ENCODE measurements around the gene ANKRD11.
A peak's percentile ranks its signal among the peaks of the same experiment; 100 is the strongest.

The ANKRD11 gene

DNA sequence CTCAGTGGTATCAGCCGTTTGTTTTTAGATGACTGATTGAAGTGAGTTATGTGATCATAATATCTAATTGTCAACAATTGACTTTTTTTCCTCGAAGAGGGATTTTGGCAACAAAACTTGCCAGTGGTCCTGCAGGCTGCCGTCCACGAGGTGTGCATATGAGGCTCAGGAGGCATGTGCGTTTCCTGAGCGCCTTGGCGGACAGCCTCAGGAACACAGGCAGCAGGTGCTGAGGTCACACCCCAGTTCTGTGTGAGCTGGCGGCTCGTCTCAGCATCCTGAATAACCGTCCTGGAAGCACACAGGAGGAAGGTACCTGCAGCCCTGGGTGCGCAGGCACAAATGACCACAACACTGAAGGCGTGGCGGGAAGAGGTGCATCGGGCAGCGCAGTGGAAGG, 29.5 kb upstream of the ANKRD11 start:
- TF ChIP-seq POLR2A (IDR thresholded peaks at IDR 0.05; ENCODE audit: low read length) (no peak), GATA1 (IDR thresholded peaks at IDR 0.05; ENCODE audit: low read depth, low read length) (no peak)

DNA sequence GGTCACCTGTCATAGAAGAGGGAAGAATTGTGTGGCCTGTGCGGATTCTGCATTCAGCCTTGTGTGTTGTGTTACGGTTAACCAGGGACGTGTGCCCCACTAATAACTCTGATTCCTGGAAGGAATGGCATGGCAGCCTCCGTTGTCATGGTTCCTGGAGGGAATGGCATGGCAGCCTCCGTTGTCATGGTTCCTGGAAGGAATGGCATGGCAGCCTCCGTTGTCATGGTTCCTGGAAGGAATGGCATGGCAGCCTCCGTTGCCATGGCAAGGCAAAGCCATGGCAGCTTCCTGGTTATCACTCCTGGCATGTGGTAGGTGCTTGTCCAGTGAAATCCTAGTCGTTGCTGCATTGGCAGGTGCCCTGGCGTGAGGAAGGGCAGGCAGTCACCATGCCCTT, 26.8 kb upstream of the ANKRD11 start:
- TF ChIP-seq POLR2A (IDR thresholded peaks at IDR 0.05; ENCODE audit: low read length) (no peak), GATA1 (IDR thresholded peaks at IDR 0.05; ENCODE audit: low read depth, low read length) (no peak)
- no peak for DNase-seq

More for the DNA sequence above, 29.5 kb upstream of the ANKRD11 start:
- no peak for DNase-seq

DNA sequence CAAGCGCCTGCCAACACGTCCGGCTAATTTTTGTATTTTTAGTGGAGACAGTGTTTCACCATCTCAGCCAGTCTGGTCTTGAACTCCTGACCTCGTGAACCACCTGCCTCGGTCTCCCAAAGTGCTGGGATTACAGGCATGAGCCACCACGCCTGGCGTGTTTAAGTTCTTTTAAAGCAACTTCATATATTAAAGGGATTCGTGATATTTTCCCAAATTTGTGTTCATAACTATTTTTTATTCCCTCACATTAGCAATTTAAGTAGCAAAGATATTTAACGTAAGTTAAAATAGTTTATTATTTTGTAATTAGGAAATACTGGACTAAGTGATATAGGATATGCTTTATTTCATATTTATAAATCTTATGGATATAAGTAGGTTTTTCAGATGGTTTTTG, 22.1 kb upstream of the ANKRD11 start:
- TF ChIP-seq GATA1 (IDR thresholded peaks at IDR 0.05; ENCODE audit: low read depth, low read length), result no peak
- no peak for TF ChIP-seq POLR2A (IDR thresholded peaks at IDR 0.05; ENCODE audit: low read length)

DNA sequence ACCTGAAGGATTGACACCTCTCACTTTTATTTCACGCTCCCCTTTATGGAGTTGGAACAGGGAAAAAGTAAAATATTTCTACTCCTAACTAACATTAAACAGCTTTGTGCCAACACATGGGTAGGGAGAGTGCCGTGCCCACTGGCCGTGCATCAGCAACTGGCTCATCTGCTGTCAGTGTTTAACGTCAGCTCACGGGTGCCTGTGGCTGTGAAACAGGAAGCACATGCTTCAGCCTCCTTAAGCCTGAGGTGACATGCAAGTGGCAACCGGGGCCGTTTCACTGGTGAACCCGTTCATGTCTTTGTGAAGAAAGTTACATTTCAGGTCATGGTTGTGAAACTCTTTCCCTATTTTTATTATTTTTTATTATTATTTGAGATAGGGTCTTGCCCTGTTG, 21.0 kb upstream of the ANKRD11 start:
- TF ChIP-seq GATA1 (IDR thresholded peaks at IDR 0.05; ENCODE audit: low read depth, low read length), result no peak
- no peak for TF ChIP-seq POLR2A (IDR thresholded peaks at IDR 0.05; ENCODE audit: low read length)
- no peak for DNase-seq

More for the DNA sequence above, 22.1 kb upstream of the ANKRD11 start:
- no peak for DNase-seq

DNA sequence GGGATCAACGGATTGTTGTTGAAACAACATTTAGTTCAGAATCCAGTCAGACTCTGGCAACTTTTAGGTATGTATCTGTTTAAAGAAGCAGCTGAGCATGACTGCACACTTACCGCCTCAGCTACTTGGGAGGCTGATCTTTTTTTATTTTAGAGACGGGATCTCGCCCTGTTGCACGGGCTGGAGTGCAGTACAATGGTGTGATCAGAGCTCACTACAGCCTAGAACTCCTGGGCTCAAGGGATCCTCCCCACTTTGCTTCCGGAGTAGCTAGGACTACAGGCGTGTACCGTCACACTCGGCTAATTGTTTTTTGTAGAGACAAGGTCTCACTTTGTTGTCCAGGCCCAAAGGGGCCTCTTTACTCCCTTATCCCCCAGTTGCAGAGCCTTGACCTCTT, 20.2 kb upstream of the ANKRD11 start:
- no peak for TF ChIP-seq GATA1 (IDR thresholded peaks at IDR 0.05; ENCODE audit: low read depth, low read length)
- TF ChIP-seq POLR2A (IDR thresholded peaks at IDR 0.05; ENCODE audit: low read length), result no peak
- DNase-seq, result no peak

DNA sequence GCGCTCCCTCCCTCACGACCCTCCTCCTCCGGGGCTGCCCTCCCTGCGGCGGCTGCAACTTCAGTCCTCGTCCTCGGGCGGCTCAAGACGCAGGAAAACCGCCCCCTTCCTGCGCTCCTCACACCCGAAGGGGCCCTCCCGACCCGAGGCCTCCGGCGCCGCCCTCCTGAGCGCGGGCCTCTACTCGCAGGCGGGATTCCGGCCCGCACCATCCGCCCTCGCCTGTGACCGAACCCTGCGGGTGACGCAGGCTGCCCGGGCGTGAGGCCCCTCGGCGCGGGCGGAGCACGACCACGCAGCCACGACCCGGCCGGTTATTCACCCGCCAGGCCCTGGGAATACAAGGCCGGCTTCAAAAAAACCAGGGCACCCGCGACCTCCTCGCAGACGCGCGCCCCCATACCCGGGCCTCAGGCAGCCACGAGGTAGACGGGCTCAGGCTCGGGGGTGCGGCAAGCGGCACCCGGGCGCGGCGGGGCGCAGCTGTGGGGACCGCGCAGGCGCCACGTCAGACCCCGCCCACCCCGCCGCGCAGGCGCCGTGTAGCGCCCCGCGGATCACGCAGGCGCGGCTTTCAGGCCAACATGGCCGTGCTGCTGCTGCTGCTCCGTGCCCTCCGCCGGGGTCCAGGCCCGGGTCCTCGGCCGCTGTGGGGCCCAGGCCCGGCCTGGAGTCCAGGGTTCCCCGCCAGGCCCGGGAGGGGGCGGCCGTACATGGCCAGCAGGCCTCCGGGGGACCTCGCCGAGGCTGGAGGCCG, 17.7 kb upstream of the ANKRD11 start, which contains the start of gene SPG7:
Gene SPG7 (plus strand): TSS at position 570 of the 757 bp plus-strand sequence. CDS start 15 bp downstream, at position 585.
- TF ChIP-seq POLR2A (IDR thresholded peaks at IDR 0.05; ENCODE audit: low read length) (peak; percentile 77), GATA1 (IDR thresholded peaks at IDR 0.05; ENCODE audit: low read depth, low read length) (no peak)
- peak; percentile 93 to 96 for DNase-seq

DNA sequence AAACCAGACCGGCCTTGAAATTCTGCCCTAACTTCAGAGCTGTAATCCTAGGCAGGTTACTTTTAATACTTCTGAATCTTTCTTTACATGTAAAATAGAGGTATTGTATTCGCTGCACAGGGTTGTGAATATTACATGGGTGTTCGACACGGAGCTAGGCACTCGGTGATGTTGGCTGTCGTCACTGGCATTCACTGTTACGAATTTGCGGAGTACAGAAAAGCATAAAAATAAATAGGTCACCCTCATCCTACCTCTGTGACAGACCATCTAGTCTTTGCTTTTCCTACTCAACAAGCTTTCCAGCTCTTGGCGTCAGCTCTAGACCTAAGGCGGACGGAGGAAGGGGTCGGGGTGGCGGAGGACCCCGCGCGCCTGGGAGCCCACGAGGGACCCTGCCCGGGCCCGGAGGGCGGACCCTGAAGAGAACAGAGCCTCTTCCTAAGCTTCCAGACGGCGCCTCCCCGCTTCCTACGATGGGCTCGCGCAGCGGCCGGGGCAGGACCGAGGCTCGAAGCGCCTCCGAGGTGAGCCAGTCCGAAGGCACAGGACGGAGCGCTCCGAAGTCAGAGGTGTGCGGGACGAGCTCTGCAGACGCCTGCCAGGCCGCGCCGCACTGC, 17.0 kb upstream of the ANKRD11 start:
- TF ChIP-seq GATA1 (IDR thresholded peaks at IDR 0.05; ENCODE audit: low read depth, low read length) (no peak), POLR2A (IDR thresholded peaks at IDR 0.05; ENCODE audit: low read length) (no peak)
- DNase-seq, result peak; percentile 58 to 65

DNA sequence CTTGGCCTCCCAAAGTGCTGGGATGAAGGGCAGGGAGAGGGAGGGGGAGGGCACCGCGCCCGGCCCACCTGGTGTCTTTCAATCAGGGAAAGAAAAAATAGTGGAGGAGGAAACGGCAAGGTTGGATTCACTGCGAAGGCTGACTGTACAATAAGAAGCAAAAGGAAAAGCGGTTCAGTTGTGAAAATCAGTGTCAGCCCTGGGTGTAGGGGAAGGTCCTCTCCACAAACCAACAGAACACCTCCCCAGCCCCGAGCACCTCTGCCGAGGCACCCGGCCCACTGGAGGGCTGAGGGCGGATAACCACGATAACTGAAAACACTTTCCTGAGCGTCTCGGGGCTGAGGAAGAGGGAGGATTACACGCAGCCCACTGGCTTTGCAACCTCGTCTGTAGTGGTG, 16.4 kb upstream of the ANKRD11 start:
- TF ChIP-seq GATA1 (IDR thresholded peaks at IDR 0.05; ENCODE audit: low read depth, low read length) (no peak), POLR2A (IDR thresholded peaks at IDR 0.05; ENCODE audit: low read length) (no peak)
- peak in 1 of 2 experiments; percentile 65 for DNase-seq

DNA sequence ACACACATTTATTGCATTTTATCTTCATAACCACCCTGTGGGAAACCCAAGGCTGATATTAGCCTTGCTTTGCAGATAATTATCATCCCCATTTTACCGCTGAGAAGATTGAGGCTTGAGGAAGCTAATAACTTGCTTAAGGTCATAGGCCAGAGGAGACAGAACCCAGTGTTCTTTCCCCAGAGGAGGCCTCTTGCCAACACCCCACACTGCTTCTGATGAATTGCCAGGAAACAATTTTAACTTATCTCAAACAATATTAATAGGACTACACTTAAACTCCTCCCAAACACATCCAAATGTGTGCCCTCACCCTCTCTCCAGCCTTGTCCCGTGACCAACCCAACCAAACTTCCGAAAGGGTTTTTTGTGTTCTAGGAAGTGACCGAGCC, 15.7 kb upstream of the ANKRD11 start:
- peak; percentile 42 to 51 for DNase-seq
- no peak for TF ChIP-seq POLR2A (IDR thresholded peaks at IDR 0.05; ENCODE audit: low read length)
- TF ChIP-seq GATA1 (IDR thresholded peaks at IDR 0.05; ENCODE audit: low read depth, low read length), result no peak

DNA sequence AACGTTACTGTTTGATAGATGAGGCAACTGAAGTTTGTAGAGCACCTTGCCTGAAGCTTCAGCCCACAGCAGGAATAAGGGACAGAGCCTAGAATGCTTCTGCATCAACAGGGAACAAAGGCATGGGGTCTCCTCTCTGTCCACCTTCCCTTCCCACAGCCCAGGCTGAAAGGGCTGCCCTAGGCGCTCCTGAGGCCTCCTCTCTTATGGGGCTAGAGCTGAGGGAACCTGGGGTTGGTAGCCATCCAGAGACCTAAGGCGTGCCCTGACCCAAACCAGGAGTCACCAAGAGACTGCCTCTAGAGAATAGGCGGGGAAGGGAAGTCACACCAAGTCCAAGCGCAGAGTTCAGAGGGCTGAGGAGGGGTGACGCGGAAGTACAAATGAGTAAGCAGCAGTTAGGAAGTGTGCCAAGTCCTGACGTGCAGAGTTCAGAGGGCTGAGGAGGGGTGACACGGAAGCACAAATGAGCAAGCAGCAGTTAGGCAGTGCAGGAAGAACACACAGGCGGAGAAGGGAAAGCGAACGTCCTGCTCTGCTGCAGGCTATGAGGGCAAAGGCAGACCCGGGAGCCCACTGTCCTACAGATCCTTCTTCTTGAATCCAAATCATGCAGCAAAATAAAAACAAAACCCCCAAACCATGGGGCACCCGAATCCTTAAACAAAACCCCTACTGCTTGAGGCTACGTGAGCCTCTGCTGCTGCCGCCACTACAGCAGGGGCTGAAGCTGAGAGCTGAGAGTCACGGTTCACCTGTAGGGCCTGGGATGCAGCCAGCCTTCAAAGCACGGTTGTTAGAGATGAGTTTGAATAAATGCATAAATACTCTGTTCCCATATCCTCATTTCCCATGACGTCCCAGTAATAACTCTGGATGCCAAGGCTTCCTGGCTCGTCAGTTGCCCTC, 15.1 kb upstream of the ANKRD11 start:
- peak; percentile 94 to 96 for DNase-seq
- TF ChIP-seq POLR2A (IDR thresholded peaks at IDR 0.05; ENCODE audit: low read length) (peak; percentile 73), GATA1 (IDR thresholded peaks at IDR 0.05; ENCODE audit: low read depth, low read length) (no peak)

DNA sequence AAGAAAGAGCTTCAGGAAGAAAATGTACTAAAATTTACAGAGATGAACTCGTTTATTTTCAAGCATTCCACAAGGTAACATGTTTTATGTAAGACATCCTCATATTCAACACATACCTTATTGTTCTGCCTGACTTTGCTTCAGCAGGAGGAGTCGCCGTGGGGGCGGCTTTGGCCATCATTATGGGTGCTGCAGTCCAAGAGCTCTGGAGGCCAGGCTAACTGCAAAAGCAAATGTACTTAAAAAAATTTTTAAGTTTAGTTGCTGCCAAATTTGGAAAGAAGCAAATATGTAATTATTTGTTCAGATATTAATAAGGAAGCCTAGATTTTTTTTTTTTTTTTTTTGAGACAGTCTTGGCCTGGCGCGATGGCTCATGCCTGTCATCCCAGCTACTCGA, 13.7 kb upstream of the ANKRD11 start:
- TF ChIP-seq GATA1 (IDR thresholded peaks at IDR 0.05; ENCODE audit: low read depth, low read length), result no peak
- TF ChIP-seq POLR2A (IDR thresholded peaks at IDR 0.05; ENCODE audit: low read length), result no peak
- DNase-seq, result no peak

DNA sequence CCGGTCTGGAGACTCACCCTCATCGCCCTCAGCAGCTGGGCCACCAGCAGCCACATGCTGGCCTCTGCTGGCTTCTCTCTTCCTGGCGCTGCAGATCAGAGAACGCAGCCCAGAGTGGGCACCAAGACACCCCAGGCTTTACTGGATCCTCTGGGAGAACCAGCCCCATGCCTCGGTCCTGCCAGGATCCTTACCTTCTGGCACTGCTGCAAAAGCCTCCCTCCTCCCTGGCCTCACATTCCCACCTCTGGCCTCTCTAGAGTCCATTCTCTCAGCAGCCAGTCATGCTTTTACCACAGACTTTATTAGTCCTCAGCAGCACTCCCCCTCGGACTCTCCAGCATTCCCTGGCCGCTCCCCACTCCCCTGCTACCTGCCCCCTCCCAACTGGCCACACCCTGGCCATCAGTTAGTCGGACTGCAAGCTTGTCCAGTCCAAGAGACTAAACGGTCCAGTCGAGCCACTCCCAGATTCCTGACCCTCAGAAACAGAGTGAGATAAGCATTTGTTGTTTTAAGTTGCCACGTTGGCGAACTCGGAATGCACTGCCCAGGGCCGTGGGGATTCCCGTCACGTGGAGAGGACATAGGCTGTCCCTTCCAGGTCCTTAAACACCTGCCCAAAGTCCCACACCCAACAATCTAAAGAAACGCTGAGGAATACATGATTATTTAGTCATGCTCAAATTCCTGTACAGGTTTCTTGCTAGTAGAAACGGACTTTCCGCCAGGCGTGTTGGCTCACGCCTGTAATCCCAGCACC, 11.9 kb upstream of the ANKRD11 start:
- no peak for DNase-seq
- TF ChIP-seq GATA1 (IDR thresholded peaks at IDR 0.05; ENCODE audit: low read depth, low read length), result no peak
- TF ChIP-seq POLR2A (IDR thresholded peaks at IDR 0.05; ENCODE audit: low read length), result no peak

DNA sequence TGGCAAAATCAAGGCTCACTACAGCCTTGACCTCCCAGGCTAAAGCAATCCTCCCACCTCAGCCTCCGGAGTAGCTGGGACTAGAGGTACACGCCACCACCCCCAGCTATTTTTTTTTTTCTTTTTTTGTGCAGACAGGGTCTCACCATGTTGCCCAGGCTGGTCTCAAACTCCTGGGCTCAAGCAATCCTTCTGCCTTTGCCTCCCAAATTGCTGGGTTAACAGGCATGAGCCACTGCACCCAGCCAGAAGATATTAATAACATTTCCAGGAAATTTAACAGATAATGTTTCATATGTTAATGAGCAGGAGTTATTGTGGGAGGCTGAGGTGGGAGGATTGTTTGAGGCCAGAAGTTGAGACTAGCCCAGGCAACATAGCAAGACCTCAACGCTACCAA, 9.4 kb upstream of the ANKRD11 start:
- TF ChIP-seq GATA1 (IDR thresholded peaks at IDR 0.05; ENCODE audit: low read depth, low read length) (no peak), POLR2A (IDR thresholded peaks at IDR 0.05; ENCODE audit: low read length) (no peak)
- no peak for DNase-seq
